Stimulated activated CD4-positive, alpha-beta T cell treated with anti-CD3 and anti-CD28 coated beads, Interleukin-12 subunit alpha, Interleukin-12 subunit beta, amount 100 ng/mL, for 4 hours (primary cell): ENCODE results near the gene LGALS9.
"Not testable (repeated sequence)": the region's sequence is repeated elsewhere in the genome, so short reads cannot be mapped to it uniquely, and the experiment has no call there.

Source experiments
- DNase-seq: peaks from one replicate; pipeline ENCODE4 v3.0.0-alpha.2; 2020

Gene LGALS9

DNA sequence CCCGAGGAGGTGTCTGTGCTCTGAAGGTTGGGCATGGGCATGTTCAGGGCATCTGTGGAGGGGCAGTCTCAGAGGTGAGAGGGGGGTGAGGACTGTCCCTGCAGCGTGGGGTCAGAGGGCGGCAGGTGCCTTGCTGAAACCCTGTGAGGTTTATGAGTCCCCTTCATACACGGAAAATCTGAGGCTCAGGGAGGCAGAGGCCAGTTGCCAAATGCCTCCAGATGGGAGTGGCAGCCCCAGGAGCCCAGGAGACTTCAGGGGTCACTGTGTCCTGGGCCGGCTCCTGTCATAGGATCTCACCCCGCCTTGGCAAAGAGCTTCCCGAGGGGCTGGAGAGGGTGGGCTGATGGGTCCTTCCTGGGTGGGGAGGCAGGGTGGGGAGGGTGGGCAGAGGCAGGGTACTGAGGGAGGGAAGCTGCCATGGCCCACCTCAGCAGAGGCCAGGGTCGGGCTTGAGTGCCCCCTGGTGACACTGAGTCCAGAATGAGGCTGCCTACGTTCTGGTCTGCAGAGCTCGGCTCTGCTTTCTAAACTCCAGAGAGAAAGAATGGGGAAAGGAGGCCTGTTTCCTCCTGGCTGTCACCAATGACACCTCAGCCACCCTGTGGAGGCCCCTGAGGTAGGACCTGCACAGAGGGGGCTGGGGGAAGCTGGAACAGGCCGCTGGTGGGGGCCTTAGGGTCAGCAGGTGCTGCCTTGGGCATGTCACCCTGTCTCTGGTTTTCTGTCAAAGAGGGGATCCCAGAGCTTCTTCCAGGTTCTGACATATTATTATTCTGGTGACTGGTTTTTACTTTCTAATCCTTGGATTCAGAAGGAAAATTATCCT lies 1.1 kb downstream of the LGALS9 start:
- no peak for DNase-seq

- DNase-seq: not testable (repeated sequence)
These were observed 1.8 kb downstream of the LGALS9 start for GRCh38 chr17:27632766-27633165.

DNA sequence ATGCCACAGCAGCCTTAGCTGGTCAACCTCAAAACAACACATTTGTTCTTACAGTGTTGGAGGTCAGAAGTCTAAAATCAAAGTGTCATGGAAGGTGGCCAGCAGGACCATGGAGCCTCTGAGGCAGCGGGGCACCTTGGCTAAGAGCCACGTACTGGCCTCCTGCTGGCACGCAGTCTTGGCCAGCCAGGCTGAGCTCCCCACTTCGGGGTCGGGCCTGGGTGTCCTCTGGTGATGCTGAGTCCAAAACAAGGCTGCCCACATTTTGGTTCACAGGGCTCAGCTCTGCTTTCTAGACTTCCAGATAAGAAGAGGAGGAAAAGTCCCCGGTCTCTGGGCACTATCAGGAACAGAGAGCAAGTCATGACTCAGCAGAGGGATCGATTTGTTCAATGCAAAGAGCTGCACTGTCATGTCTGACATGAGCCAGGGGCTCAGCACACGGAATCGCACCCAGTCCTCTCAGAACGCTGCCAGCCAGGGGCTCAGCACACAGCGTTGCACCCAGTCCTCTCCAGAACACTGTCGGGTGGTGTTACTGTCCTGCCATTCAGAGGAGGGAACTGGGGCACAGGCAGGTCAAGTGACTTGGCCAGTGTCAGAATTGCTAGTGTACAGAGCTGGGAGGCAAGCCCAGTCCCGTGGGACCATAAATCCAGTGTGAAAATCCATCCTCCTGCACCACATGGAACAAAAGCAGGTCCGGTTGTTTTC lies 2.5 kb downstream of the LGALS9 start:
- no peak for DNase-seq

DNA sequence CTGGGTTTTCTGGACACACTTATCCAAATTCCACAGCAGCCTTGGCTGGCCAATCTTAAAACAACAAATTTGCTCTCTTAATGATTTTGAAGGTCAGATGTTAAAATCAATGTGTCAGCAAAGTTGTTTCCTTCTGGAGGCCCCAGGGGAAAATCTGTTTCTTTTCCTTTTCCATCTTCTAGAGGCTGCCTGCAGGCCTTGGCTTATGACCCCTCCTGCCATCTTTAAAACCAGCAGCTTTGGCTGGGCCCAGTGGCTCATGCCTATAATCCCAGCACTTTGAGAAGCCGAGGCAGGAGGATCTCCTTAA lies 3.0 kb downstream of the LGALS9 start:
- no peak for DNase-seq

DNA sequence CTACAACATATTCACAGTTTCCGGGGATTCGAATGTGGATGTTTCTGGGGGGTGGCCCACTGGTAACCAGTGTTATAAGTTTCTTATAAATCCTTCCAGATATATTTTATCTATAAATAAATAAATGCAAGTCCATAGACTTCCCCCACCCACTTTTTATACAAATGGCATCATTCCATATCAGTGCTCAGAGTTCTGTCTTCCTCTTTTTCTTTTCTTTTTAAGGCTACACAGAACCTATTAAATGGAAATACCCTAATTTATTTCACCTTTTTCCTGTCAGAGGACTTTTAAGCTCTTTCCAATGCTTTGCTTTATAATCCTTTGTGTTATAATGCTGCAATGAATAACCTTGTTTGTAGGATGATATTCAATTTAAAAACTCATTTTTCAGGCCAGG lies 3.8 kb downstream of the LGALS9 start:
- no peak for DNase-seq

- no peak for DNase-seq
These were observed 4.4 kb downstream of the LGALS9 start for GRCh38 chr17:27635275-27635823.

DNA sequence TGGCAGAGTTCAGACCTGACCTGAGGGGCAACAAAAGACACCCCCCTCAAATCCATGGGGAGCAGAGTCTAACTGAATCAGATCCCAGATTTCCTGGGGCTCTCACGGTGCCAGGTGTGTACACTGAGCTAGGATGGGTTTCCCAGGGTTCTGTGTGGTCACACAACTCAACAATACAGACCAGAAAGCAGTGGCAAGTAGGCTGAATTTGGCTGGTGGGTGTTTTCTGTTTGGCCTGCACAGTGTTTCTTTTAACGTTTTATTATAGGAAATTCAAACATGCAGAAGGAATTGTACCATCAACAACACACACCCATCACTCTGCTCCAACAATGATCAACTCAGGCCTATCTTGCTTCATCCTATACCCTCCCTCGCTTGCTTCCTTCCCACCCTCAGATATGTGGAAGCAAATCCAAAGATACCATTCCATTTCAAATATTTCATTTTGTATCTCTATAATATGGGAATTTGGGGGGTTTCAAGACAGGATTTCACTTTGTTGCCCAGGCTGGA lies 5.1 kb downstream of the LGALS9 start:
- not testable (repeated sequence) for DNase-seq

DNA sequence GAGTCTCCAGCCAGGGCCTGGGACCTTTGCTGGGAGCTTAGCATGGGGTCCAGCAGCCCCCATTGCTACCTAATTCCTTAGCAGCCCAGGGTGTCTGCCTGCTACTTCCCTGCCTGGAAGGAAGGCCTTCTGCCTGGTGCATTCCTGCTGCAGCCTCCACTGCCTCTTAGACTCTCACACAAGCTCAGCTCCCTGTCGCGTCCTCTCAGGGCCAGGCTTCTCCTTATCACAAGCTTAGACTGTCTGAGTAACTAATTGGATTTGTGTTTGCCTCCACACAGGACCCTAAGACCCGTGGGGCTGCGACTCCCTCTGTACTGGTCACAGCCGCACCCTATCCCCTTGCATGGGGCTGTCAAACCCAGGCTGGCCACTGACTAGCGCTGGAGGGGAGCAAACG lies 6.8 kb downstream of the LGALS9 start:
- not testable (repeated sequence) for DNase-seq

DNA sequence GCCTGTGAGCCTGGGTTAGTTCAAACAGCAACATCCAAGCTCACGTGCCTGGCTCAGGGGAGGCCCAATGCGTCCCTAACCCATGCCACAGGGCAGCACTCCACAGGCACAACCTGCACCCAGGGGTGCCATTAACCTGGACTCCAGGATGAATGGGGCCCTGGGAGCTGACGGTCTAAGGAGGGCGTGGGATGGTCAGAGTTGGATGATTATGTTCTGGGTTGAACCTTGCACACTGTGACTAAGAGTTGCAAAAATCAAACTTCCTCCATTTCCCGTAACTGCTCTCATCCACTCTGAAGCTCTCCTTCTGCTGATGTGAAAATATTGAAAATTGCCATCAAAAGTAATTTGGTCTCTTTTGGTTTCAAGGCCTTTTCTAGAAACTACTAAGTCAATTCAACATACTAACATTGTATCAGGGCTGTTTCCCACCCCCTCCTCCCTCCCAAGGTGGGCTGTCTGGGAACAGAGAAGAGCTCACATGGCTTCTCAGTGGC lies 7.5 kb downstream of the LGALS9 start:
- DNase-seq: not testable (repeated sequence)

DNA sequence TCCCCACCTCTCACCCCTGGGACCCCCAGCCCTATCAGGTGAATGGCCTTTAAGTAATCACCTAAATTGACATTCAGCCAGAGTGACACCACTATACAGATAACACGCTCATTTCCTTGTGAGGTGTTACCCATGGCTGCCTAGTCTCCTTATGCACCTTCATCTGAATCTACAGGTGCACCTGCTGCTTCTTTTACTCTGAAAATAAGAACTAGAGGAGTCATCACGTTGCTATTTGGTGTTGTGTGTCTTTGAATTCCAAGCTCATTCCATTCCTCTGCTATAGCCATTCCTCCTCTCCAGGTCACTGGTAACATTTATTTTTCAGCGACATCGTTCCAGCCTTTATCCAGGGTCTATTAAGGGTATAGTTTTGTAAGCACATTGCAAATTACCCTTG lies 9.8 kb downstream of the LGALS9 start:
- DNase-seq: no peak

DNA sequence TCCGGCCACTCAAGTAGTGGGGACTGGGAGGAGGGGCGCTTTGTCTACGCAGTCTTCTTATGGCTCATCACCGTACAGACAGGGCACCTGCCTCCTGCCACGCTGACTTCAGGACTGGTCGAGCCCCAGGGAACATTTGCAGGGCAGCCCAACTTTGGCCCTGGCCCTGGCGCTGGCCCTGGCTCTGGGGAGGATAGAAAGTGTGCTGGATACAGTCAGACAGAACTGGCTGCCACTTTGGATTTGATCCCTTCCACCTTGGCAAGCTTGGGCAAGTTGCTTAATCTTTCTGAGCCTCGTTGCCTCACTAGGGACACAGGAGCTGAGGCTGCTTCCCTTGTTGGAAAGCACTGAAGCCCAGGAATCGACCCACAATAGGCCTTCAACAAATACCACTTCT lies 13.6 kb downstream of the LGALS9 start:
- DNase-seq: no peak

GRCh38 chr17:27645621-27646020 lies 14.6 kb downstream of the LGALS9 start:
- not testable (repeated sequence) for DNase-seq

- DNase-seq: no peak
These were observed 15.2 kb downstream of the LGALS9 start for GRCh38 chr17:27646232-27646631.

DNA sequence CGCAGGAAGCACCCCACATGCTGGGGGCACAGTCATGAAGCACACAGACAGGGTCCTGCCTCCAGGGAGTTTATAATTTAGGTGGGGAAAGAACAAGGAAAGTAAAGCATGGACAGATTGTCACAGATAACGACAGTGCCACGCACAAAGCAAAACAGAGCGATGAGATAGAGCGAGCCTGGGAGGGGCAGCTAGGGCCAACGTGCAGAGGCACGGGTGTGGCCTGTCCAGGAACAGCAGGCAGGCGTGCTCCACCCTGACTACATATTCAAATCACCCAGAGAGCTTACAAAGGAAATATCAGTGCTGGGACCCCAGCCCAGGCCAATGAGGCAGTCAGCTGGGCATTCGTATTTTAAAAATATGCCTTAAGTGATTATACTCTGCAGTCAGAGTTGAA lies 16.8 kb downstream of the LGALS9 start:
- no peak for DNase-seq

GRCh38 chr17:27649111-27649571 lies 18.2 kb downstream of the LGALS9 start:
- DNase-seq: not testable (repeated sequence)

DNA sequence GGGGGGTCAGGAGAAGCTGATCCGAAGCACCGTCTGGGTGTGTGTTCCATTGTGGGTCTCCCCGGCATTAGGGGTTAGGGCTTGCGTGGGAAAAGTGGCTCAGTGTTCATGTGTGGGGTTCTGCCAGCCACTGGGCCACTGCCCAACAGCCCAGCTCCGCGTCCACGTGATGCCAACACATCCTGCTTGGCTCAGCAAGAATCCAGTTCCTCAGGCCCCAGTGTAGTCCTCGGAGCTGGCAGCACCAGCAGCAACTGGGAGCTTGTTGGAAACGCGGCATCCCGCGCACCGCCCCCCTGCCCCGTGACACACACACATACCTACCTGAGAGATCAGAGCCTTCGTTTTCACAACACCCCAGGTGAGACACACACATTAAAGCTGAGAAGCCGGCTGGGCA lies 18.9 kb downstream of the LGALS9 start:
- no peak for DNase-seq

DNA sequence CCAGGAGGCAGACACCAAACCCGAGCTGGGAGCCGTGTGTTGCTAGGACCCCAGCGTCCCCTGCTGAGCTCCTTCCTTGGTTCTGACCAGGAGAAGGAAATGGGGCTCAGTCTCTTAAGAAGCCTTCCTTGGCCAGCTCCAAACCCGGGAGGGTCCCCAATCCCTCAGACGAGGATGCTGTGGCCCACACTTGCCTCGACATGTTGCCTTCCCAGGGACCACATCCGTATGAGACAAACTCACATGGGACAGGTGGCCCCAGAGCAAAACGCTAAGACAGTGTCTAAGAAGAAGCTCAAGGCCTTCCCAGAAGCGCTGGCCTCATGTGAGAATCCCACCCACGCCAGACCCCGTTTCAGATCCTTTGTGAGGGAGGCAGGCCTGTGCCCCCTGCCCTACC lies 19.8 kb downstream of the LGALS9 start:
- DNase-seq: no peak

- peak; percentile 64 for DNase-seq
These were observed 20.7 kb downstream of the LGALS9 start for GRCh38 chr17:27651411-27652345.

GRCh38 chr17:27653449-27653971 lies 22.5 kb downstream of the LGALS9 start:
- DNase-seq: not testable (repeated sequence)

GRCh38 chr17:27654136-27654535 lies 23.1 kb downstream of the LGALS9 start:
- DNase-seq: no peak

- peak; percentile 65 for DNase-seq
These were observed 23.9 kb downstream of the LGALS9 start for GRCh38 chr17:27654654-27655524.
